Ascending aorta (tissue), 2 donors: ENCODE measurements around the gene NUTF2. TPM values are rescaled to one million over a fixed set of nuclear protein-coding genes. Genes with fewer than 3 reads are reported as not detected.
A peak's percentile ranks its signal among the peaks of the same experiment; 100 is the strongest.

Source experiments
- DNase-seq, 2 donors: peaks; one replicate each; pipeline ENCODE4 v3.0.0-alpha.2; 2019; ENCODE audit warnings: low spot score in 2 of 2
- H3K27ac ChIP-seq, 2 donors: fragments of 200-600 bp; sonication (generic); one replicate each; pipeline ENCODE4 v1.5.1; 2016 to 2017; ENCODE audit warnings: mild to moderate bottlenecking in 1 of 2
- H3K27me3 ChIP-seq: fragments of 200-600 bp; sonication (generic); one replicate; pipeline ENCODE4 v1.5.1; 2017
- H3K36me3 ChIP-seq, 2 donors: fragments of 200-600 bp; sonication (generic); one replicate each; pipeline ENCODE4 v1.5.1; 2016
- H3K4me1 ChIP-seq, 2 donors: fragments of 200-600 bp; sonication (generic); one replicate each; pipeline ENCODE4 v1.5.1; 2016 to 2017; ENCODE audit warnings: mild to moderate bottlenecking in 1 of 2
- H3K4me3 ChIP-seq, 2 donors: fragments of 200-600 bp; sonication (generic); one replicate each; pipeline ENCODE4 v1.5.1; 2016 to 2017; ENCODE audit warnings: mild to moderate bottlenecking in 1 of 2
- H3K9me3 ChIP-seq, 2 donors: fragments of 200-600 bp; sonication (generic); one replicate each; pipeline ENCODE4 v1.5.1; 2016
- intact Hi-C: fragments of 100-400 bp; cut with DNase I; formaldehyde crosslinking; loops from one replicate; pipeline ENCODE4 v1.15.1; 2023
- total RNA-seq: library from RNA; depleted of rRNA; stranded (reverse); fragments of >200 nt; gene quantifications from one replicate; pipeline ENCODE4 v1.1.0, GENCODE V29; 2016
- TF ChIP-seq, protein P1 (sequence below), 3 experiments: fragments of 200-600 bp in 2 of 3; fragments of 450-650 bp in 1 of 3; sonication (generic) in 2 of 3; IDR thresholded peaks; one replicate each; pipeline ENCODE4 v1.5.1; 2016 to 2019; ENCODE audit warnings: antibody characterized with exemption in 3 of 3, mild to moderate bottlenecking in 1 of 3, moderate library complexity in 1 of 3

The NUTF2 gene
- total RNA-seq, 1 donor from 2014 or later = 156 TPM

DNA sequence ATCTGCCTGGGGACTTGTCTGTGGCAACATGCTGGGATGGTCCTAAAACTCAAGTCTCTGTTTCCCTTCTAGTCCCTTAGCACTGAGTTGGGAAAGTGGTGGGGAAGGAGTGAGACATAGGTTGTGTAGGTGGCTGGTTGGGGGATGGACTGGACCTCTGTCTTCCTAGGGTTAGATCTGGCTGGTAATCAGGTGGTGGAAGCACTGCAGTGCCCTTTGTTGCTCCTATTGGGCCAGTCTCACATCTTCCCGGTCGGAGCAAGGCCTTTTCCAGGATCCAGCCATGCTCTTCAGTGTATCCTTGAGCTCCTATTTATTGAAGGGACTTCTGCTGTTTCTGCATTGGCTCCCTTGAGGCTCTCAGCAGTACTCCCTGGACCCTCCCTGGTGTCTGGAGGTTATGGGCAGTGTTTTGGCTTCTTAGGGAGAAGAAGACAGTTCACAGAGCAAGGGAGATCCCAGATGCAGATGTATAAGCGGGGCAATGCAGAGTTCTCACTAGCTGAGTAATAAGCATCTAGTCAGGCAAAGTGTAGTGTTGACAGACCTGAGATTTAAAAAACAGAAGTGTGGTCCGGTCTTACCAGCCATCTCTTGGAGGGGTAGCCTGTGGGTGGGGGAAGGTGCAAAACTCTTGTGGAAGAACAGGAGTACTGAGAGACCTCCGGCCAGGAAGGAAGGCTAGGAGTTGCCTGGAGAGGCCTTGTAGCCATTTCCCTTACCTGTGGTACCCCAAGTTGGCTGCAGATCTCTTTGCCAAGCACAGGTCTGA is 1.3 kb upstream of the NUTF2 start:
- no peaks in the 10 kb centered on the region for H3K27me3 ChIP-seq
- TF ChIP-seq, protein P1, sequence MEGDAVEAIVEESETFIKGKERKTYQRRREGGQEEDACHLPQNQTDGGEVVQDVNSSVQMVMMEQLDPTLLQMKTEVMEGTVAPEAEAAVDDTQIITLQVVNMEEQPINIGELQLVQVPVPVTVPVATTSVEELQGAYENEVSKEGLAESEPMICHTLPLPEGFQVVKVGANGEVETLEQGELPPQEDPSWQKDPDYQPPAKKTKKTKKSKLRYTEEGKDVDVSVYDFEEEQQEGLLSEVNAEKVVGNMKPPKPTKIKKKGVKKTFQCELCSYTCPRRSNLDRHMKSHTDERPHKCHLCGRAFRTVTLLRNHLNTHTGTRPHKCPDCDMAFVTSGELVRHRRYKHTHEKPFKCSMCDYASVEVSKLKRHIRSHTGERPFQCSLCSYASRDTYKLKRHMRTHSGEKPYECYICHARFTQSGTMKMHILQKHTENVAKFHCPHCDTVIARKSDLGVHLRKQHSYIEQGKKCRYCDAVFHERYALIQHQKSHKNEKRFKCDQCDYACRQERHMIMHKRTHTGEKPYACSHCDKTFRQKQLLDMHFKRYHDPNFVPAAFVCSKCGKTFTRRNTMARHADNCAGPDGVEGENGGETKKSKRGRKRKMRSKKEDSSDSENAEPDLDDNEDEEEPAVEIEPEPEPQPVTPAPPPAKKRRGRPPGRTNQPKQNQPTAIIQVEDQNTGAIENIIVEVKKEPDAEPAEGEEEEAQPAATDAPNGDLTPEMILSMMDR (IDR thresholded peaks at IDR 0.05) = no peak
- DNase-seq = no peak
- no peaks in the 10 kb centered on the region for H3K36me3 ChIP-seq
- H3K4me1 ChIP-seq = peaks cover 42 to 45% of the 10 kb centered on the region in 2 donors
- intact Hi-C loops = loop anchor here (2.0 to 10.0 kb wide), 5 partner anchors 17 to 1489 kb away; partner anchors contain the start of genes COG8, FHOD1, NIP7 and PDF
- peak overlapping the region; percentile 96 to 97 for H3K4me3 ChIP-seq
- peak overlapping the region; percentile 92 to 98 for H3K27ac ChIP-seq
- H3K9me3 ChIP-seq = no peaks in the 10 kb centered on the region

DNA sequence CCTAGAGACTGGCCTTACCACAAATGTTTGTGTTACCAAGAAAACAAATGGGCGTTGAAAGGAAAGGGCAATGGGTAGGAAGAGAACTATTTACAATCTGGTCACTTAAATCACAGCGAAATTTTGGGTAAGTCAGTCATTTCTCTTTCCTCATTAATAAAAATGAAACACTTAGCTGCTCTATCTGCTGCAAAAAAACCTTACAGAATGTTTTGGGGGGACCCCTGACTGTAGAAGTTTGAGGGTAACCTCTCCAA is 742 bp upstream of the NUTF2 start:
- DNase-seq = no peak
- intact Hi-C loops = loop anchor here (2.0 to 10.0 kb wide), 5 partner anchors 17 to 1489 kb away; partner anchors contain the start of genes COG8, FHOD1, NIP7 and PDF
- H3K4me1 ChIP-seq = peaks cover 42 to 45% of the 10 kb centered on the region in 2 donors
- H3K27me3 ChIP-seq = no peaks in the 10 kb centered on the region
- TF ChIP-seq, protein P1 (IDR thresholded peaks at IDR 0.05) = no peak
- H3K27ac ChIP-seq = peak overlapping the region; percentile 92 to 98
- H3K4me3 ChIP-seq = peak overlapping the region; percentile 96 to 97
- H3K36me3 ChIP-seq = no peaks in the 10 kb centered on the region
- H3K9me3 ChIP-seq = no peaks in the 10 kb centered on the region

DNA sequence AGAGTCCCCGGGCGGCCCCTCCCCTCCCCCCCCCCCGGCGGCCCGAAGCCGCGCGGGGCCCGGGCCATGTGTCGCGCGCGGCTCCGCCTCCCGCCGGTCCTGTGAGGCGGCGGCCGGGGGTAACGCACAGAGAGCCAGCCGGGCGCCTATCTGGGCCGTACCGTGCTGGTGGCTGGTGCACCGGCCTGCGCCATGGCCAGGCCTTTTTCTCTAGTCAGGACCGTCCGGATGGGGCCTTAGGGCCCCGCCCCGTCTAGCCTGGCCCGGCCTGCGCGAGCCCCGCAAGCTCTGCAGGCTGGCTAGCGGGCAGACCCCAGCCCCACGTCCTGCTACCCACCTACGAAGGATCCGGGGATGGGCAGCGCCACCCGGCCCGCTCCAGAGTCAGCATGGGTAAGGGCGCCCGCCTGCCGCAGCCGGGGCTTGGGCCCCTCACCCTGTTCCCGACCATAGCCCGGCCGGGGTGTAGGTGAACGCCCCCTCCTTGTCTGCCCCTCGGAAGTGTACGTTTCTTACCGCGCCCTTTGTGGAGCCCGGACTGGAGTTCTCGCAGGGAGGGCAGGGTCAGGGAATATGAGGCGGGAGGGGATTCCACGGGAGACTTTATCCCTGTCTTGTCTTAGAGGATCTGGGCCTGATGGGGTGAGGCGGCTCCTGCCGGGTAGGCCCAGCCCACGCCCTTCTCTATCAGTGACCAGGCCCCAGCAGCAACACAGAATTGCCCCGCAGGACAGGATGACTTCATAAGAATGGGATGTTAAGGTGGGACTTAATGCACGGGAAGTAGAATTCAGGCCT is 530 bp downstream of the NUTF2 start, which contains the start of gene CENPT:
CENPT (minus strand) TSS at position 630 of the 798 bp plus-strand sequence. CDS start 13,834 bp downstream, outside the sequence.
- no peaks in the 10 kb centered on the region for H3K36me3 ChIP-seq
- TF ChIP-seq, protein P1 (IDR thresholded peaks at IDR 0.05) = peak in 1 of 3 experiments; percentile 15
- peak in 1 of 2 donors; percentile 84 for DNase-seq
- H3K27ac ChIP-seq = peak within 1 kb of the TSS; percentile 92 to 98
- H3K4me1 ChIP-seq = peaks cover 41 to 42% of the 10 kb centered on the region in 2 donors
- intact Hi-C loops = loop anchor here (1.0 to 10.0 kb wide), 6 partner anchors 16 to 1488 kb away; partner anchors contain the start of genes COG8, EDC4, FHOD1 and NIP7
- no peaks in the 10 kb centered on the region for H3K9me3 ChIP-seq
- no peaks in the 10 kb centered on the region for H3K27me3 ChIP-seq
- peak within 1 kb of the TSS; percentile 96 to 97 for H3K4me3 ChIP-seq

DNA sequence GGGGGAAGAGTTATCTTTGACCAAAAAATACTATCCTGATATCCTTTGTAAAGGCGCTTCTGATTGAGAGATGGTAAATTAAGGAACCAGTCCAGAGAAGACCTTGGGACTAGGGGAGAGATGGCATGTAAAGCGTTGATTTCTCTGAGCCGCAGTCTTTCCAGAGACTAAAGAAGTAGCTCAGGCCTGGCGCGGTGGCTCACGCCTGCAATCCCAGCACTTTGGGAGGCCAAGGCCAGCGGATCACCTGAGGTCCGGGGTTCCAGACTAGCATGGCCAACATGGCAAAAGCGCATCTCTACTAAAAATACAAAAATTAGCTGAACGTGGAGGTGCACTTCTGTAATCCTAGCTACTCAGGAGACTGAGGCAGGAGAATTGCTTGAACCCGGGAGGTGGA is 1.4 kb downstream of the NUTF2 start:
- intact Hi-C loops = loop anchor here (10.0 kb wide), 2 partner anchors 603 to 1487 kb away; partner anchors contain the start of genes COG8, FHOD1, NIP7 and PDF
- TF ChIP-seq, protein P1 (IDR thresholded peaks at IDR 0.05) = no peak
- H3K36me3 ChIP-seq = no peaks in the 10 kb centered on the region
- H3K27me3 ChIP-seq = no peaks in the 10 kb centered on the region
- H3K9me3 ChIP-seq = no peaks in the 10 kb centered on the region
- DNase-seq = no peak
- peaks cover 39 to 41% of the 10 kb centered on the region in 2 donors for H3K4me1 ChIP-seq
- H3K4me3 ChIP-seq = peak overlapping the region; percentile 96 to 97
- H3K27ac ChIP-seq = peak overlapping the region; percentile 92 to 98

DNA sequence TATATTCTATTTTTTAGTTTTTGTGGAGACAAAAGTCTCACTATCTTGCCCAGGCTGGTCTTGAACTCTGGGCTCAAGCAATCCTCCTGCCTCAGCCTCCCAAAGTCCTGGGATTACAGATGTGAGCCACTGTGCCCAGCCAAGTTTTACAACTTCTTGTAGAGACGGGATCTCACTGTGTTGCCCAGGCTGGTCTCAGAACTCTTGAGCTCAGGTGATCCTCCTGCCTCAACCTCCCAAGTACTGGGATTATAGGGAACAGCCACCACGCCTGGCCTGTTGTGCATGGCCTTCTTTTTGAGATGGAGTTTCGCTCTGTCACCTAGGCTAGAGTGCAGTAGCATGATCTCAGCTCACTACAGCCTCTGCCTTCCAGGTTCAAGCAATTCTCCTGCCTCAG is 6.9 kb downstream of the NUTF2 start:
- no peaks in the 10 kb centered on the region for H3K27me3 ChIP-seq
- H3K4me3 ChIP-seq = no peak overlapping the region
- no peak for DNase-seq
- H3K4me1 ChIP-seq = peaks cover 8 to 23% of the 10 kb centered on the region in 2 donors
- TF ChIP-seq, protein P1 (IDR thresholded peaks at IDR 0.05) = no peak
- H3K27ac ChIP-seq = no peak overlapping the region
- no peaks in the 10 kb centered on the region for H3K36me3 ChIP-seq
- H3K9me3 ChIP-seq = no peaks in the 10 kb centered on the region
- intact Hi-C loops = no loop called here
